H1 (cell line): ENCODE measurements around the gene PDE1C.

ENCODE experiments used
- CEBPB ChIP-seq: IDR thresholded peaks from 2 replicates; pipeline ENCODE4 v1.6.1; 2012; ENCODE audit warnings: low read depth, low read length
- CREB1 ChIP-seq: IDR thresholded peaks from 2 replicates; pipeline ENCODE4 v1.6.1; 2012; ENCODE audit warnings: inconsistent platforms
- FOSL1 ChIP-seq: IDR thresholded peaks from 2 replicates; pipeline ENCODE4 v1.6.1; 2011; ENCODE audit warnings: mild to moderate bottlenecking, low read depth, low read length, moderate library complexity; ENCODE audit not compliant: insufficient read depth
- GTF2F1 ChIP-seq: IDR thresholded peaks from 2 replicates; pipeline ENCODE4 v1.6.1; 2012; ENCODE audit warnings: low read depth, low read length, improper control_type of control experiment, borderline replicate concordance
- JUND ChIP-seq: IDR thresholded peaks from 2 replicates; pipeline ENCODE4 v1.6.1; 2011; ENCODE audit warnings: mild to moderate bottlenecking, improper control_type of control experiment, low read length
- MAFK ChIP-seq: IDR thresholded peaks from 2 replicates; pipeline ENCODE4 v1.6.1; 2012; ENCODE audit warnings: low read depth, mild to moderate bottlenecking, improper control_type of control experiment, low read length
- POLR2AphosphoS5 ChIP-seq: IDR thresholded peaks from 2 replicates; pipeline ENCODE4 v1.6.1; 2011; ENCODE audit warnings: low read depth, low read length
- RNF2 ChIP-seq: fragments of 200-900, 300-1000 bp; sonication (generic); IDR thresholded peaks from 2 replicates; pipeline ENCODE4 v1.7.1; 2016; ENCODE audit warnings: borderline replicate concordance, low read depth, mild to moderate bottlenecking, antibody characterized with exemption, low read length; ENCODE audit not compliant: poor library complexity, severe bottlenecking; ENCODE audit errors: missing control alignments
- SRF ChIP-seq: IDR thresholded peaks from 2 replicates; pipeline ENCODE4 v1.6.1; 2011; ENCODE audit warnings: mild to moderate bottlenecking, low read depth, low read length, moderate library complexity
- TAF1 ChIP-seq: IDR thresholded peaks from 2 replicates; pipeline ENCODE4 v1.6.1; 2011; ENCODE audit warnings: mild to moderate bottlenecking, low read depth, low read length
- YY1 ChIP-seq: IDR thresholded peaks from 2 replicates; pipeline ENCODE4 v1.6.1; 2011; ENCODE audit warnings: low read depth, mild to moderate bottlenecking, low read length
- TF ChIP-seq, protein P1 (sequence below), 3 experiments: IDR thresholded peaks; 1 replicate in 2 of 3; 2 replicates in 1 of 3; pipeline versions ENCODE4 v1.5.1 to v1.6.1; 2011; ENCODE audit warnings: low read length in 3 of 3, mild to moderate bottlenecking in 3 of 3, inconsistent platforms in 2 of 3, low read depth in 1 of 3, moderate library complexity in 1 of 3; ENCODE audit not compliant: insufficient read depth in 1 of 3; ENCODE audit errors: control extremely low read depth in 1 of 3
- TF ChIP-seq, protein P2 (sequence below): IDR thresholded peaks from 2 replicates; pipeline ENCODE4 v1.6.1; 2012; ENCODE audit warnings: inconsistent platforms
- TF ChIP-seq, protein P3 (sequence below): IDR thresholded peaks from 2 replicates; pipeline ENCODE4 v1.6.1; 2012; ENCODE audit warnings: inconsistent platforms

DNA sequence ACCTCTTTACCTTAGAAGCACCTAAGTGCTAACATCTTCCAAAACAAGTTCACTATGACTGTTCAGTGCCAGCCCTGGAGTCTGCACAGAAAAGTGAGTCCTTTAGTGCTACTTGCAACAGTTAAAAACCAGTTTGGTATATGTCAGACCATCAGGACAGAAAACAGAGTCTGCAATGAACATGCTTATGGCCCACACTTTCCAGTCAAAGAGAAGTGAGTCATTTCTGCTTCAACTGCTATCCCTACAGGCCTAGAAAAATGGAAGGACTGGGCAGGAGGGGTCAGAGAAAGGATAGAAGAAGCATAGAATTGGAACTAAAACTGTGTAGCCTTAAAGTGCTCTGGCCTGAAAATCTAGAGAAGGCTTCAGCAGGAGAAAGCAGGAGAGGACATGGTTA, 108.0 kb downstream of the PDE1C start:
- TF ChIP-seq, protein P1, sequence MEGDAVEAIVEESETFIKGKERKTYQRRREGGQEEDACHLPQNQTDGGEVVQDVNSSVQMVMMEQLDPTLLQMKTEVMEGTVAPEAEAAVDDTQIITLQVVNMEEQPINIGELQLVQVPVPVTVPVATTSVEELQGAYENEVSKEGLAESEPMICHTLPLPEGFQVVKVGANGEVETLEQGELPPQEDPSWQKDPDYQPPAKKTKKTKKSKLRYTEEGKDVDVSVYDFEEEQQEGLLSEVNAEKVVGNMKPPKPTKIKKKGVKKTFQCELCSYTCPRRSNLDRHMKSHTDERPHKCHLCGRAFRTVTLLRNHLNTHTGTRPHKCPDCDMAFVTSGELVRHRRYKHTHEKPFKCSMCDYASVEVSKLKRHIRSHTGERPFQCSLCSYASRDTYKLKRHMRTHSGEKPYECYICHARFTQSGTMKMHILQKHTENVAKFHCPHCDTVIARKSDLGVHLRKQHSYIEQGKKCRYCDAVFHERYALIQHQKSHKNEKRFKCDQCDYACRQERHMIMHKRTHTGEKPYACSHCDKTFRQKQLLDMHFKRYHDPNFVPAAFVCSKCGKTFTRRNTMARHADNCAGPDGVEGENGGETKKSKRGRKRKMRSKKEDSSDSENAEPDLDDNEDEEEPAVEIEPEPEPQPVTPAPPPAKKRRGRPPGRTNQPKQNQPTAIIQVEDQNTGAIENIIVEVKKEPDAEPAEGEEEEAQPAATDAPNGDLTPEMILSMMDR (IDR thresholded peaks at IDR 0.05; ENCODE audit: control extremely low read depth in 1 of 3, insufficient read depth in 1 of 3, low read depth in 1 of 3, low read length in 3 of 3), result no peak
- TF ChIP-seq CREB1 (no peak), JUND (no peak), FOSL1 (no peak), CEBPB (no peak), POLR2AphosphoS5 (no peak), YY1 (no peak), TAF1 (no peak), GTF2F1 (no peak), MAFK (no peak), SRF (no peak), RNF2 (no peak)
- TF ChIP-seq, protein P2, sequence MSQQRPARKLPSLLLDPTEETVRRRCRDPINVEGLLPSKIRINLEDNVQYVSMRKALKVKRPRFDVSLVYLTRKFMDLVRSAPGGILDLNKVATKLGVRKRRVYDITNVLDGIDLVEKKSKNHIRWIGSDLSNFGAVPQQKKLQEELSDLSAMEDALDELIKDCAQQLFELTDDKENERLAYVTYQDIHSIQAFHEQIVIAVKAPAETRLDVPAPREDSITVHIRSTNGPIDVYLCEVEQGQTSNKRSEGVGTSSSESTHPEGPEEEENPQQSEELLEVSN, result no peak
- TF ChIP-seq, protein P3, sequence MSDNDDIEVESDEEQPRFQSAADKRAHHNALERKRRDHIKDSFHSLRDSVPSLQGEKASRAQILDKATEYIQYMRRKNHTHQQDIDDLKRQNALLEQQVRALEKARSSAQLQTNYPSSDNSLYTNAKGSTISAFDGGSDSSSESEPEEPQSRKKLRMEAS, result no peak
